IPS DF 4.7 (cell line): ENCODE results near the gene LTN1.
A peak's percentile ranks its signal among the peaks of the same experiment; 100 is the strongest.
"Not testable (repeated sequence)": the region's sequence is repeated elsewhere in the genome, so short reads cannot be mapped to it uniquely, and the experiment has no call there.

Experiments
- DNase-seq: peaks from one replicate; pipeline ENCODE4 v3.0.0-alpha.2; 2013; ENCODE audit warnings: low spot score; ENCODE audit errors: extremely low read depth

Gene LTN1

GRCh38 chr21:28992526-28993292, at the start of gene LTN1:
LTN1 (minus strand) TSS chr21:28992877; CDS start chr21:28992805, 72 bp downstream.
- DNase-seq, result peak; percentile 98

- no peak for DNase-seq
Measured at GRCh38 chr21:29034678-29035077, 42.0 kb upstream of the LTN1 start.

GRCh38 chr21:29033871-29034270, 41.2 kb upstream of the LTN1 start:
- no peak for DNase-seq

- DNase-seq, result no peak
Measured at GRCh38 chr21:29033301-29033700, 40.6 kb upstream of the LTN1 start.

- DNase-seq, result no peak
Measured at GRCh38 chr21:29030909-29031308, 38.2 kb upstream of the LTN1 start.

GRCh38 chr21:29029524-29029923, 36.8 kb upstream of the LTN1 start:
- no peak for DNase-seq

- no peak for DNase-seq
Measured at GRCh38 chr21:29025328-29025713, 32.6 kb upstream of the LTN1 start.

GRCh38 chr21:29024474-29025327, 32.0 kb upstream of the LTN1 start, which contains the start of gene USP16:
USP16 (plus strand) TSS chr21:29024668; CDS start chr21:29027914, 3,246 bp downstream.
- peak; percentile 93 for DNase-seq

GRCh38 chr21:29022166-29022565, 29.5 kb upstream of the LTN1 start:
- DNase-seq, result no peak

GRCh38 chr21:29018540-29018939, 25.9 kb upstream of the LTN1 start:
- DNase-seq, result no peak

- no peak for DNase-seq
Measured at GRCh38 chr21:29017639-29018237, 25.1 kb upstream of the LTN1 start.

GRCh38 chr21:29011236-29011635, 18.6 kb upstream of the LTN1 start:
- DNase-seq, result not testable (repeated sequence)

- DNase-seq, result no peak
Measured at GRCh38 chr21:29008367-29008766, 15.7 kb upstream of the LTN1 start.

- DNase-seq, result no peak
Measured at GRCh38 chr21:29007810-29008209, 15.1 kb upstream of the LTN1 start.

- no peak for DNase-seq
Measured at GRCh38 chr21:29007135-29007534, 14.5 kb upstream of the LTN1 start.

GRCh38 chr21:29005696-29006095, 13.0 kb upstream of the LTN1 start:
- no peak for DNase-seq

GRCh38 chr21:29002442-29003144, 9.9 kb upstream of the LTN1 start:
- DNase-seq, result peak; percentile 91

- DNase-seq, result no peak
Measured at GRCh38 chr21:28993293-28993629, 584 bp upstream of the LTN1 start.

GRCh38 chr21:28991861-28992525, 684 bp downstream of the LTN1 start:
- DNase-seq, result no peak

- not testable (repeated sequence) for DNase-seq
Measured at GRCh38 chr21:28988146-28988545, 4.5 kb downstream of the LTN1 start.

- no peak for DNase-seq
Measured at GRCh38 chr21:28986677-28987076, 6.0 kb downstream of the LTN1 start.
